B cell (primary cell): ENCODE measurements around the gene PIERCE2. TPM values are rescaled to one million over a fixed set of nuclear protein-coding genes. Genes with fewer than 3 reads are reported as not detected.
"Not testable (repeated sequence)": the region's sequence is repeated elsewhere in the genome, so short reads cannot be mapped to it uniquely, and the experiment has no call there.

Experiments
- ATAC-seq: fragments of 200-7000 bp; cut with Tn5 transposase; one replicate; pipeline ENCODE4 v1.10.0; 2021; ENCODE audit warnings: low read depth, mild to moderate bottlenecking, moderate number of reproducible peaks, moderate library complexity
- CTCF ChIA-PET: fragments of 350-600 bp; sonication (Branson Sonifier 250); formaldehyde crosslinking; loops from one replicate; lab custom pipeline; 2021; ENCODE audit warnings: antibody characterized with exemption, inconsistent platforms; lab: Charles Lee
- POLR2A ChIA-PET: fragments of 350-600 bp; sonication (Branson Sonifier 250); formaldehyde crosslinking; loops from one replicate; lab custom pipeline; 2021; ENCODE audit warnings: antibody characterized with exemption; lab: Charles Lee
- DNase-seq: peaks from one replicate; pipeline ENCODE4 v3.0.0; 2013
- H2AFZ ChIP-seq: 2 replicates; pipeline ENCODE4 v1.6.1; 2012; ENCODE audit warnings: mild to moderate bottlenecking, low read depth, low read length; ENCODE audit not compliant: insufficient read depth, poor library complexity, severe bottlenecking
- H3K27ac ChIP-seq, 2 donors: 1 replicate in 1 of 2; 2 replicates in 1 of 2; pipeline ENCODE4 v1.5.1; 2012 to 2013; ENCODE audit warnings: low read length in 2 of 2, mild to moderate bottlenecking in 2 of 2, moderate library complexity in 1 of 2
- H3K27me3 ChIP-seq, 4 experiments: fragments of 200-600 bp in 1 of 4; sonication (generic) in 1 of 4; replicated peaks in 1 of 4; 1 replicate in 2 of 4; 2 replicates in 2 of 4; pipeline versions ENCODE4 v1.6.1 to v1.7.0; 2013 to 2016; ENCODE audit warnings: low read length in 3 of 4, mild to moderate bottlenecking in 2 of 4, mixed read lengths in 1 of 4, moderate library complexity in 1 of 4; ENCODE audit not compliant: insufficient read depth in 4 of 4, control insufficient read depth in 3 of 4; ENCODE audit errors: control extremely low read depth in 1 of 4
- H3K36me3 ChIP-seq, 2 experiments: replicated peaks in 1 of 2; 1 replicate in 1 of 2; 2 replicates in 1 of 2; pipeline versions ENCODE4 v1.6.1 to v1.7.1; 2013; ENCODE audit warnings: low read length in 1 of 2; ENCODE audit not compliant: insufficient read depth in 2 of 2, control insufficient read depth in 1 of 2; ENCODE audit errors: control extremely low read depth in 1 of 2, extremely low read depth in 1 of 2
- H3K4me1 ChIP-seq, 2 donors: fragments of 200-600 bp in 1 of 2; sonication (generic) in 1 of 2; 1 replicate in 1 of 2; 2 replicates in 1 of 2; pipeline versions ENCODE4 v1.5.1 to v1.6.1; 2013 to 2017; ENCODE audit warnings: low read length in 2 of 2; ENCODE audit not compliant: control insufficient read depth in 2 of 2, insufficient read depth in 2 of 2
- H3K4me2 ChIP-seq: replicated peaks from 2 replicates; pipeline ENCODE3; 2012; ENCODE audit warnings: mild to moderate bottlenecking, low read depth, low read length; ENCODE audit not compliant: poor library complexity, severe bottlenecking
- H3K4me3 ChIP-seq, 5 experiments: fragments of 200-600 bp in 1 of 5; sonication (generic) in 1 of 5; 1 replicate in 3 of 5; 2 replicates in 2 of 5; pipeline versions ENCODE4 v1.5.1 to v1.7.0; 2011 to 2016; ENCODE audit warnings: low read length in 4 of 5, mild to moderate bottlenecking in 4 of 5, low read depth in 2 of 5, control low read depth in 1 of 5, moderate library complexity in 1 of 5; ENCODE audit not compliant: insufficient read depth in 1 of 5; ENCODE audit errors: control extremely low read depth in 1 of 5, extremely low read depth in 1 of 5
- H3K79me2 ChIP-seq: fragments of 200-600 bp; sonication (generic); one replicate; pipeline ENCODE4 v1.6.0; 2016; ENCODE audit warnings: low read length; ENCODE audit not compliant: control insufficient read depth, insufficient read depth
- H3K9ac ChIP-seq: fragments of 200-600 bp; sonication (generic); 2 replicates; pipeline ENCODE4 v1.6.1; 2017; ENCODE audit warnings: mild to moderate bottlenecking, low read length, moderate library complexity
- H3K9me3 ChIP-seq, 3 donors: one replicate each; pipeline versions ENCODE4 v1.6.1 to v1.7.1; 2013; ENCODE audit warnings: low read length in 2 of 3; ENCODE audit not compliant: control insufficient read depth in 2 of 3, insufficient read depth in 1 of 3; ENCODE audit errors: control extremely low read depth in 1 of 3
- H4K20me1 ChIP-seq: 2 replicates; pipeline ENCODE4 v1.6.0; 2012; ENCODE audit warnings: mild to moderate bottlenecking, low read length; ENCODE audit not compliant: insufficient read depth, control insufficient read depth, poor library complexity, severe bottlenecking
- H3K27ac Mint-ChIP-seq: one replicate; pipeline ENCODE4 v1.8.0; 2021; ENCODE audit warnings: mixed read lengths
- H3K27me3 Mint-ChIP-seq: one replicate; pipeline ENCODE4 v1.8.0; 2021; ENCODE audit warnings: mixed read lengths
- H3K4me1 Mint-ChIP-seq: one replicate; pipeline ENCODE4 v1.8.0; 2021; ENCODE audit warnings: mixed read lengths
- H3K4me3 Mint-ChIP-seq: one replicate; pipeline ENCODE4 v1.8.0; 2021; ENCODE audit warnings: mixed read lengths
- H3K9me3 Mint-ChIP-seq: one replicate; pipeline ENCODE4 v1.8.0; 2022; ENCODE audit warnings: mixed read lengths; ENCODE audit not compliant: insufficient read depth
- WGBS: methylation state at CpG from one replicate; pipeline ENCODE4 v1.1.5; 2013; ENCODE audit warnings: missing lambda C conversion rate; ENCODE audit not compliant: insufficient coverage; 5-methylcytosine and 5-hydroxymethylcytosine counted together
- intact Hi-C: fragments of 100-400 bp; cut with micrococcal nuclease; formaldehyde crosslinking; loops from one replicate; pipeline ENCODE4 v1.10.0; 2022
- polyA plus RNA-seq: library from polyadenylated mRNA; depleted of rRNA; stranded (reverse); fragments of >200 nt; gene quantifications from 2 replicates; pipeline ENCODE4 v1.2.3, GENCODE V29; 2012
- total RNA-seq, 2 donors: library from RNA; stranded (reverse); fragments of 120-200 nt in 1 of 2; gene quantifications; 1 replicate in 1 of 2; 2 replicates in 1 of 2; pipeline versions ENCODE4 v1.2.3 to v1.2.4, GENCODE V29; 2013 to 2022

PIERCE2 gene
- total and polyA plus RNA-seq, 2 donors (not counting 1 experiment from before 2014, with no cell fraction given), result 1.1 to 1.8 TPM

DNA sequence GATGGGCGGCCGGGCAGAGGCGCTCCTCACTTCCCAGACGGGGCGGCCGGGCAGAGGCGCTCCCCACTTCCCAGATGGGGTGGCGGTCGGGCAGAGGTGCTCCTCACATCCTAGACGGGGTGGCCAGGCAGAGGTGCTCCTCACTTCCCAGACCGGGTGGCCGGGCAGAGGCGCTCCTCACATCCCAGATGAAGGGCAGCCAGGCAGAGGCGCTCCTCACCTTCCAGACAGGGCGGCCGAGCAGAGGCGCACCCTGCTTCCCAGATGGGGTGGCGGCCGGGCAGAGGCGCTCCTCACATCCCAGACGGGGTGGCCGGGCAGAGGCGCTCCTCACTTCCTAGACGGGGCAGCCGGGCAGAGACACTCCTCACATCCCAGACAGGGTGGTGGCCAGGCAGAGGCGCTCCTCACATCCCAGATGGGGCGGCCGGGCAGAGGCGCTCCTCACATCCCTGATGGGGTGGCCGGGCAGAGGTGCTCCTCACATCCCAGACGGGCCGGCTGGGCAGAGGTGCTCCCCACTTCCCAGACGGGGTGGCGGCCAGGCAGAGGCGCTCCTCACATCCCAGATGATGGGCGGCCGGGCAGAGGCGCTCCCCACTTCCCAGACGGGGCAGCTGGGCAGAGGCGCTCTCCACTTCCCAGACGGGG lies 38.2 kb downstream of the PIERCE2 start:
- H3K4me3 Mint-ChIP-seq, H3K9me3 Mint-ChIP-seq, H3K27ac Mint-ChIP-seq, H3K27me3 Mint-ChIP-seq, H3K27me3 ChIP-seq, DNase-seq, H3K27ac ChIP-seq, H3K4me3 ChIP-seq, H3K36me3 ChIP-seq, intact Hi-C loops, H4K20me1 ChIP-seq, H3K4me1 ChIP-seq, POLR2A ChIA-PET, CTCF ChIA-PET, H3K79me2 ChIP-seq, ATAC-seq, H3K4me2 ChIP-seq, H3K4me1 Mint-ChIP-seq, H2AFZ ChIP-seq, H3K9ac ChIP-seq: not testable (repeated sequence)
- WGBS, result 98% methylated on average over 25 of the region's 41 CpGs
- peaks cover 0 to 22% (median 0%) of the 10 kb centered on the region in 3 donors for H3K9me3 ChIP-seq

DNA sequence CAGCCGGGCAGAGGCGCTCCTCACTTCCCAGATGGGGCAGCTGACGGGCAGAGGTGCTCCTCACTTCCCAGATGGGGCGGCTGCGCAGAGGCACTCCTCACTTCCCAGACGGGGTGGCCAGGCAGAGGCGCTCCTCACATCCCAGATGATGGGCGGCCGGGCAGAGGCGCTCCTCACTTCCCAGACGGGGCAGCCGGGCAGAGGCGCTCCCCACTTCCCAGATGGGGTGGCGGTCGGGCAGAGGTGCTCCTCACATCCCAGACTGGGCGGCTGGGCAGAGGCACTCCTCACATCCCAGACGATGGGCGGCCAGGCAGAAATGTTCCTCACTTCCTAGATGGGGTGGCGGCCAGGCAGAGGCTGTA lies 38.7 kb downstream of the PIERCE2 start:
- H3K27ac ChIP-seq, H3K27me3 ChIP-seq, H3K27ac Mint-ChIP-seq, H3K27me3 Mint-ChIP-seq, H3K4me2 ChIP-seq, POLR2A ChIA-PET, H3K79me2 ChIP-seq, H3K4me1 Mint-ChIP-seq, H3K36me3 ChIP-seq, ATAC-seq, H3K9me3 Mint-ChIP-seq, H2AFZ ChIP-seq, H3K4me3 Mint-ChIP-seq, H4K20me1 ChIP-seq, H3K9ac ChIP-seq, H3K4me3 ChIP-seq, CTCF ChIA-PET, H3K4me1 ChIP-seq, DNase-seq, intact Hi-C loops: not testable (repeated sequence)
- WGBS, result 100% methylated on average over 4 of the region's 19 CpGs
- H3K9me3 ChIP-seq, result peaks cover 0 to 22% (median 0%) of the 10 kb centered on the region in 3 donors
